ENCODE data around the gene WDFY4. TPM values are rescaled to one million over a fixed set of nuclear protein-coding genes. Genes with fewer than 3 reads are reported as not detected.

Gene WDFY4
- total RNA-seq, 6 donors from 2014 or later: 10.1 to 48.9 (median 32.1) TPM

DNA sequence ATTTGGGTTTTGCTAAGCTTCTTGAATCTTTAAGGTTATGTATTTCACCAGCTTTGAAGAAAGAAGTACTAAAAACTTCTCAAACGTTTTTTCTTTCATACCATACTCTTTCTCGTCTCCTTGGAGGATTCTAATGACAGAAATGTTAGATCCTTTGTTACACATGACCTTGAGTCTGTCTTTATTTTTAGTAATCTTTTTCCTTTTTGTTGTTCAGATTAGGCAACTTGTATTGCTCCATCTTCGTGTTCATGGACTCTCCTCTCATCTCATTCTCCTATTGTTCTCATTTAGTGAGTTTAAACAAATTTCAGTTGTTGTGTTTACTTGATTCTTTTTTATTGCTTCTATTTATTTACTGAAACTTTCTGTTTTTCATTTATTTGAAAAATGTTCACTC is 73.7 kb downstream of the WDFY4 start:
- WGBS, 2 donors: 38 to 43% methylated on average over 3 of the region's 3 CpGs
- H3K27ac ChIP-seq: no peak overlapping the region
- no peak for DNase-seq

GRCh38 chr10:48759113-48759901 is 74.6 kb downstream of the WDFY4 start:
- TF ChIP-seq POLR2AphosphoS5 (IDR thresholded peaks at IDR 0.05) (no peak), EP300 (IDR thresholded peaks at IDR 0.05) (no peak), POLR2A (IDR thresholded peaks at IDR 0.05) (no peak)
- Histone ChIP-seq H3K4me1 (no peaks in the 10 kb centered on the region), H3K9me3 (no peaks in the 10 kb centered on the region), H3K4me3 (no peak overlapping the region), H3K27me3 (no peaks in the 10 kb centered on the region), H3K36me3 (no peaks in the 10 kb centered on the region), H3K27ac (no peak overlapping the region)
- DNase-seq (no peak), ATAC-seq (ENCODE audit: low FRiP score in 2 of 2) (no peak)
- WGBS, 2 donors: 83 to 92% methylated on average over 4 of the region's 4 CpGs

More for the DNA sequence above, 73.7 kb downstream of the WDFY4 start:
- no peaks in the 10 kb centered on the region for H3K9me3 ChIP-seq
- TF ChIP-seq POLR2A (IDR thresholded peaks at IDR 0.05): no peak
- no peak for TF ChIP-seq POLR2AphosphoS5 (IDR thresholded peaks at IDR 0.05)
- TF ChIP-seq, protein P1, sequence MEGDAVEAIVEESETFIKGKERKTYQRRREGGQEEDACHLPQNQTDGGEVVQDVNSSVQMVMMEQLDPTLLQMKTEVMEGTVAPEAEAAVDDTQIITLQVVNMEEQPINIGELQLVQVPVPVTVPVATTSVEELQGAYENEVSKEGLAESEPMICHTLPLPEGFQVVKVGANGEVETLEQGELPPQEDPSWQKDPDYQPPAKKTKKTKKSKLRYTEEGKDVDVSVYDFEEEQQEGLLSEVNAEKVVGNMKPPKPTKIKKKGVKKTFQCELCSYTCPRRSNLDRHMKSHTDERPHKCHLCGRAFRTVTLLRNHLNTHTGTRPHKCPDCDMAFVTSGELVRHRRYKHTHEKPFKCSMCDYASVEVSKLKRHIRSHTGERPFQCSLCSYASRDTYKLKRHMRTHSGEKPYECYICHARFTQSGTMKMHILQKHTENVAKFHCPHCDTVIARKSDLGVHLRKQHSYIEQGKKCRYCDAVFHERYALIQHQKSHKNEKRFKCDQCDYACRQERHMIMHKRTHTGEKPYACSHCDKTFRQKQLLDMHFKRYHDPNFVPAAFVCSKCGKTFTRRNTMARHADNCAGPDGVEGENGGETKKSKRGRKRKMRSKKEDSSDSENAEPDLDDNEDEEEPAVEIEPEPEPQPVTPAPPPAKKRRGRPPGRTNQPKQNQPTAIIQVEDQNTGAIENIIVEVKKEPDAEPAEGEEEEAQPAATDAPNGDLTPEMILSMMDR (IDR thresholded peaks at IDR 0.05): no peak
- no peak for TF ChIP-seq EP300 (IDR thresholded peaks at IDR 0.05)
- no peaks in the 10 kb centered on the region for H3K36me3 ChIP-seq
- no peak for ATAC-seq (ENCODE audit: low FRiP score in 2 of 2)
- H3K4me1 ChIP-seq: no peaks in the 10 kb centered on the region
- H3K4me3 ChIP-seq: no peak overlapping the region
- H3K27me3 ChIP-seq: no peaks in the 10 kb centered on the region

DNA sequence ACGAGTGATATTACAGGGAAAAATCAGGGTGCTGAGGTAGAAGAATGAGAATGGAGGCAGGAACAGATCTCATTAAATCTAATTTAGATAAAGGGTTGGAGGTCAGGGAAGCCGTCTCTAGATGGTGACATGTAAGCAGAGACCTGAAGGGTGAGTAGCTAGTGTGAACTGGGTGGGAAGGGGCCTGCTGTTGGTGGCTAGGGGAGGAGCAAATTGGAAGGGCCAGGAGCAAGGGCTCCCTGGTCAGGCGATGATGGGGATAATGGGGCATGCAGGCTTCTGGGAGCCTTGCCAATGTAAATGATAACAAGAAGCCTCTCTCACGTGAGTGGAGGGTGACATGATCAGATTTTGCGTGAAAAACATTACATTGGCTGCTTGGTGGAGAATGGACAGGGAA is 76.3 kb downstream of the WDFY4 start:
- WGBS, 2 donors: 76 to 83% methylated on average over 5 of the region's 5 CpGs
- Histone ChIP-seq H3K36me3 (no peaks in the 10 kb centered on the region), H3K4me3 (no peak overlapping the region), H3K27ac (no peak overlapping the region), H3K4me1 (no peaks in the 10 kb centered on the region), H3K9me3 (no peaks in the 10 kb centered on the region), H3K27me3 (no peaks in the 10 kb centered on the region)
- DNase-seq (no peak), ATAC-seq (ENCODE audit: low FRiP score in 2 of 2) (no peak)
- TF ChIP-seq POLR2A (IDR thresholded peaks at IDR 0.05): no peak
- TF ChIP-seq POLR2AphosphoS5 (IDR thresholded peaks at IDR 0.05): no peak
- TF ChIP-seq, protein P1 (IDR thresholded peaks at IDR 0.05): no peak
- no peak for TF ChIP-seq EP300 (IDR thresholded peaks at IDR 0.05)

DNA sequence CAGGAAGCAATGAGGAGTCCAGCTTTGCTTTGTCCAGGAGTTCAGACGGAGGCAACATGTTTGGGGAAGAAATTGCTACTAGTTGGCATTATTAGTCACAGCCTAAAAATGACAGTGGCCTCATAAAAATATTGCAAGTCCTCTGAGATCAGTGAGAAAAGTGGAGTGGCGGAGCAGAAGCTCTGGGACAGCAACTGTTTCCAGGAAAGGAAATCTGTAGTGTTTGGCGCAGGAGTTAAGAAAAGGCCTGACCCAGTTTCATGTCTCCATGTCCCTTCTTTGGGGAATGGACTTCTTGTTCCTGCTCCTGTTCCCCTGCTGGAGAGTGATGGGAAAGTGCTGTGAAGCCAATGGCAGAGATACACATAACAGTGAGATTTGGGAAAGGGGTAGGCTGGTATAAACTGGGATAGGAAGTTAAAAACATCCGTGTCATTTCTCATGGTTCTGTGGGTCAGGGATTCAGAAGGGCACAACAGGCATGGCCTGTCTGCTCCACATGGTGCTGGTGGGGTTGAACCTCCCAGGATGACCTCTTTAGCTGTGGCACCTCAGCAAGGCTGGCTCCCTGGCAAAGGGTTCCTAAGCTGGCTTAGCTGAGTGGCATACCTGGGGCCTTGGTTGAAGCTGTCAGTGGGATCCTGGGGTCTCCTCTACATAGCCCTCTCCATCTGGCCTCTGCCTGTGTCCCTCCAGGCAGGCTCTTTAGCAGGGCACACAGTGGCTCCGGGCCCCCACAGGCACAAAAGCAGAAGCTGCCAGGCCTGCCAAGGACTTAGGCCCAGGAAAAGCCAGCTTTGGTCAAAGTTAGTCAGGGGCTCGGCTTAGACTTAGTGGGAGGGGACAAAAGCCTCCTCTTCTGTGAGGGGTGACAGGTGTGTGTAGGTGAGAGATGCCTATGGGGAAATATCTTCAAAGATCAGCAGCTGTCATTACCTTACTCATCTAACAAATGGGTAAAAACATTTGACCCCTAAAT is 77.7 kb downstream of the WDFY4 start:
- no peaks in the 10 kb centered on the region for H3K36me3 ChIP-seq
- no peak for ATAC-seq (ENCODE audit: low FRiP score in 2 of 2)
- H3K27ac ChIP-seq: no peak overlapping the region

More for the DNA sequence above, 77.7 kb downstream of the WDFY4 start:
- Histone ChIP-seq H3K9me3 (no peaks in the 10 kb centered on the region), H3K27me3 (no peaks in the 10 kb centered on the region), H3K4me3 (no peak overlapping the region), H3K4me1 (no peaks in the 10 kb centered on the region)
- DNase-seq: no peak
- 76 to 88% methylated on average over 5 to 6 of the region's 6 CpGs for WGBS, 2 donors
- TF ChIP-seq EP300 (IDR thresholded peaks at IDR 0.05): no peak
- no peak for TF ChIP-seq POLR2AphosphoS5 (IDR thresholded peaks at IDR 0.05)
- TF ChIP-seq, protein P1 (IDR thresholded peaks at IDR 0.05): no peak
- no peak for TF ChIP-seq POLR2A (IDR thresholded peaks at IDR 0.05)
